ENCODE results near the gene CCDC73.
A peak's percentile ranks its signal among the peaks of the same experiment; 100 is the strongest.

Gene CCDC73

GRCh38 chr11:32583459-32584271, 210.8 kb downstream of the CCDC73 start, which contains the start of gene EIF3M:
Gene EIF3M, plus strand, starts transcription at chr11:32583831. Its CDS starts 57 bp downstream, at chr11:32583888.
- TF ChIP-seq, protein P1, sequence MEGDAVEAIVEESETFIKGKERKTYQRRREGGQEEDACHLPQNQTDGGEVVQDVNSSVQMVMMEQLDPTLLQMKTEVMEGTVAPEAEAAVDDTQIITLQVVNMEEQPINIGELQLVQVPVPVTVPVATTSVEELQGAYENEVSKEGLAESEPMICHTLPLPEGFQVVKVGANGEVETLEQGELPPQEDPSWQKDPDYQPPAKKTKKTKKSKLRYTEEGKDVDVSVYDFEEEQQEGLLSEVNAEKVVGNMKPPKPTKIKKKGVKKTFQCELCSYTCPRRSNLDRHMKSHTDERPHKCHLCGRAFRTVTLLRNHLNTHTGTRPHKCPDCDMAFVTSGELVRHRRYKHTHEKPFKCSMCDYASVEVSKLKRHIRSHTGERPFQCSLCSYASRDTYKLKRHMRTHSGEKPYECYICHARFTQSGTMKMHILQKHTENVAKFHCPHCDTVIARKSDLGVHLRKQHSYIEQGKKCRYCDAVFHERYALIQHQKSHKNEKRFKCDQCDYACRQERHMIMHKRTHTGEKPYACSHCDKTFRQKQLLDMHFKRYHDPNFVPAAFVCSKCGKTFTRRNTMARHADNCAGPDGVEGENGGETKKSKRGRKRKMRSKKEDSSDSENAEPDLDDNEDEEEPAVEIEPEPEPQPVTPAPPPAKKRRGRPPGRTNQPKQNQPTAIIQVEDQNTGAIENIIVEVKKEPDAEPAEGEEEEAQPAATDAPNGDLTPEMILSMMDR (conservative IDR thresholded peaks at IDR 0.05): no peak

GRCh38 chr11:32581556-32581955, 212.9 kb downstream of the CCDC73 start:
- no peak overlapping the region for H3K27ac ChIP-seq
- TF ChIP-seq, protein P1 (conservative IDR thresholded peaks at IDR 0.05): no peak

More at GRCh38 chr11:32583459-32584271, 210.8 kb downstream of the CCDC73 start, which contains the start of gene EIF3M:
- H3K27ac ChIP-seq: peak within 1 kb of the TSS; percentile 87

DNA sequence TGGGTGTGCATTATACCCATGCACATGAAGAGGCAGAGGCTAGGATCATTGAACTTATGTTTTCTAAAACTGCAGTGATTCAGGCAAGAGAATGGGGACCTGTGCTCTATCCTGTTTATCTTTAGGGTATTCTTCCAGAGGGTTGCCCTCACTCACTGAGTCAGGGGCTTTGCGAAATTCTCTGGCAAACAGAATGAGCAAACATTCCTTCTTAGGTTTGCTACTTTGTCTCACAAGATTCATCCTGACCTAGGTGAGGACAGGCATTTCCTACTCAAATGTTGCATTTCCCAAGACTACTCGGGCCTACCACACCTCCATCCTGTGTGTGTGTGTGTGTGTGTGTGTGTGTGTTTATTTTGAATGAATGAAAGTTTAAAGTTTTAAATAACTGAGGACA, 213.5 kb downstream of the CCDC73 start:
- no peak overlapping the region for H3K27ac ChIP-seq
- TF ChIP-seq, protein P1 (conservative IDR thresholded peaks at IDR 0.05): no peak

GRCh38 chr11:32576456-32576855, 218.0 kb downstream of the CCDC73 start:
- TF ChIP-seq, protein P1 (conservative IDR thresholded peaks at IDR 0.05): no peak
- H3K27ac ChIP-seq: no peak overlapping the region

GRCh38 chr11:32575070-32575469, 219.4 kb downstream of the CCDC73 start:
- no peak overlapping the region for H3K27ac ChIP-seq
- TF ChIP-seq, protein P1 (conservative IDR thresholded peaks at IDR 0.05): no peak

DNA sequence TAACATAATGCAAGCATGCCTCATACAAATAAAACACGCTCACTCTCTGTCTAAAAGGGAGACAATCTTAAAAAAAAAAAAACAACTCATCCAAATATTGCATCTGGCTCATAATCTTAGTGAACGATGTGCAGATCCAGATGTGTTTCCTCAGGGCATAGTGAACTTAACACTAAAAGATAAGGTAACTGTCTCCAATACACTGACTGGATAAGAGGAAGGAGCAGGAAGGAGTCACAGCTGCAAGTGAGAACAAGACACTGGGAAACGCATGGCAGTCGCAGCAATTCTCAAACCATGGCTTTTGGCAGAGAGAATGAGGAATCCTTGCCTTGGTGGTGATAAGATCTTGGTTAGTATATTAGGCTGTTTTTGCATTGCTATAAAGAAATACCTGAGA, 220.0 kb downstream of the CCDC73 start:
- H3K27ac ChIP-seq: no peak overlapping the region
- TF ChIP-seq, protein P1 (conservative IDR thresholded peaks at IDR 0.05): no peak

DNA sequence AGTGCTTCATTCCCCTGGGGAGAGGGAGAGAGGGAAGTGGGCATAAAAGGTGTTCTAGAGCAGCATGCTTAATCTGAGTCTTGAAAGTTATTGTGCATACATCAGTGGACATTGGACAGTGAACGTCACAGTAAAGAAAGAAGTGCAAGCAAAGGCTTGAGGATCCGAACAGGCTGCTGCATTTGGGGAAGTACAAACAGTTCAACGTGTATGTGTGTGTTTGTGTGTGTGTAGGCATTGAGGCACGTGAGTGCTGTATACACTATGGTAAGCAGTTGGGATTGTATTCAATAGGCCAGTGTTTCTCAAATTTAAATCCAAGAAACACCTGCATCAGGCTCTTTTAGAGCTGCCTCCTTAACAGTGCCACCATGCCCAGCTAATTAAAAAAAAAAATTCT, 221.2 kb downstream of the CCDC73 start:
- TF ChIP-seq, protein P1 (conservative IDR thresholded peaks at IDR 0.05): no peak
- no peak overlapping the region for H3K27ac ChIP-seq
